SKM-1 (cell line): Measurements from ENCODE around the gene CANT1.
A peak's percentile ranks its signal among the peaks of the same experiment; 100 is the strongest.
"Not testable (repeated sequence)": the region's sequence is repeated elsewhere in the genome, so short reads cannot be mapped to it uniquely, and the experiment has no call there.

Experiments used
- DNase-seq: peaks from one replicate; lab custom pipeline; 2025; ENCODE audit not compliant: unreplicated experiment; lab: John Stamatoyannopoulos, UW

The CANT1 gene

GRCh38 chr17:79043931-79044320 lies 34.4 kb upstream of the CANT1 start:
- no peak for DNase-seq

DNA sequence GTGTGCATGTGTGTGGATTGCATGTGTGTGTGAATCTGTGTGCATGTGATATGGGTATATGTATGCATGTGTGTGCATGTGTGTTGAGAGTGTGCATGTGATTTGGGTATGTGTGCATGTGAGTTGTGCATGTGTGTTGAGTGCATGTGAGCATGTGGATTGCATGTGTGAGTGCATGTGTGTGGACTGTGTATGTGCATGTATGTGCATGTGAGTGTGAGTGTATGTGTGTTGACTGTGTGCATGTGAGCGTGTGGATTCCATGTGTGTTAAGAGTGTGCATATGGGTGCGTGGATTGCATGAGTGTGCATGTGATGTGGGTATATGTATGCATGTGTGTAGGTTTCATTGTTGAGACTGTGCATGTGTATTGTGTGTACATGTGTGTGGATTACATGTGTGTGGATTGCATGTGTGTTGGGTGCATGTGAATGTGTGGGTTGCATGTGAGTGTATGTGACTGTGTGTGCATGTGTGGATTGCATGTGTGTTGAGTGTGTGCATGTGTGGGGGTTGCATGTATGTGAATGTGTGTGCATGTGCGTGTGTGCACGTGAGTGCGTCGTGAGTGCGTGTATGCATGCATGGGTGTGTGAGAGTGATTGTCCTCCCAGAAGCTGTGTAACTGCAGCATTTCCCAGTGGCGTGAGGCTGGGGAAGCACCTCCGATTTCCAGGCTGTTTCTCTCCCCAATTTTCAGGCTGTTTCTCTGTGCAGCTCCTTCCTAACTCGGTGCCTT lies 33.8 kb upstream of the CANT1 start:
- DNase-seq = no peak

DNA sequence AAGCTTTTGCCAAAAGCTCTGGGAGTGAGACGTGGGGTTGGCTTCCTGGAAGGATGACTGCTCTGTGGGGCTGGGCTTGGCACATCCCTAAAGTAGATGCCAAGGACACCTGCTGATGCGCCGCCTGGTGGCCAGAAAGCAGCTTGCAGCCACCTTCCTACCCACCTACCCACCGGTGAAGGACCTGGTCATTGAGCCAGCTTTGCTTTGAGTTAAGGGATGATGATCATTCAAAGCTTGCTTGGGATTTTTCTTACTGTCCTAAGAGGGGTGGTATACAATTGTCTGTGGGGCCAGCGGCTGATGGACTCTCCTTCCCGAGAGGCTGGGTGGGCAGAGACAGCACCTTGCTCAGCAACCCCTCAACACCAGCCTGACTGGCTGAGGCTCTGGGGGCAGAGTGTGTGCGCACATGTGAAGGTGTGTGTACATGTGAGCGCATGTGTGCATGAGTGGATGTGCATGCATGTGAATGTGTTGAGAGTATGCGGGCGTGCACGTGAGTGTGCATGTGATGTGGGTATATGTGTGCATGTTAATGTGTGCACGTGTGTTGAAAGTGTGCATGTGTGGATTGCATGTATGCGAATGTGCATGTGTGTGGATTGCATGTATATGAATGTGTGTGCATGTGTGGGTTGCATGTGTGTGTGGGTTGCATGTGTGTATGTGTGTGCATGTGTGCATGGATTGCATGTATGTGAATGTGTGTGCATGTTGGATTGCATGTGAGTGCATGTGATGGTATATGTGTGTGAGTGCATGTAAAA lies 33.0 kb upstream of the CANT1 start:
- DNase-seq = peak; percentile 5

- no peak for DNase-seq
Observed at GRCh38 chr17:79041723-79042420, 32.3 kb upstream of the CANT1 start.

- no peak for DNase-seq
Observed at GRCh38 chr17:79041041-79041570, 31.5 kb upstream of the CANT1 start.

DNA sequence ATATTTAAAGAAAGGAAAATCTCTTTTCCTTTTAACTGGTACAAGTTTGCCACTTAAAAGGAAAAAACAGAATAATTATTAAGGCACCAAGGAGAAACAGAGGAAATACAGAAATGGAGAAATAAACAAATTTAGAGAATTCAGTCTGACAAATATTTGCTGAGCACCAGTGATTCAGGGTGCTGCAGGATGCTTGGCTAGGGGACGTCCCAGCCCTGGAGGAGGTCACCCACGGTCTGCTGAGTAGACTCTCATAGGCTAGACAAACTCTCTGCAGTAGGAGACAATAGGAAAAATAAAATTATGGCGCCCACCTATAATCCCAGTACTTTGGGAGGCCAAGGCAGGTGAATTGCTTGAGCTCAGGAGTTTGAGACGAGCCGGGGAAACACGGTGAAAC lies 30.3 kb upstream of the CANT1 start:
- no peak for DNase-seq

DNA sequence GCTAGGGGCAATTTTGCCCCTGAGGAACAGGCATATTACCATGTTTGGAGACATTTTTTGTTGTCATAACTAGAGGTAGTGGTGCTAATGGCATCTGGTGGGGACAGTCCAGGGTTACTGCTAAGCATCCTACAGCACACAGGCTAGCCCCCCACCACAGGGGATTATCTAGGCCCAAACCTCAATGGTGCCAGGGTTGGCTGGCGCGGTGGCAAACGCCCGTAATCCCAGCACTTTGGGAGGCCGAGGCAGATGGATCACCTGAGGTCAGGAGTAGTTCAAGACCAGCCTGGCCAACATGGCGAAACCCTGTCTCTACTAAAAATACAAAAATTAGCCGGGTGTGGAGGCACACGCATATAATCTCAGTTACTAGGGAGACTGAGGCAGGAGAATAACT lies 29.6 kb upstream of the CANT1 start:
- DNase-seq = no peak

DNA sequence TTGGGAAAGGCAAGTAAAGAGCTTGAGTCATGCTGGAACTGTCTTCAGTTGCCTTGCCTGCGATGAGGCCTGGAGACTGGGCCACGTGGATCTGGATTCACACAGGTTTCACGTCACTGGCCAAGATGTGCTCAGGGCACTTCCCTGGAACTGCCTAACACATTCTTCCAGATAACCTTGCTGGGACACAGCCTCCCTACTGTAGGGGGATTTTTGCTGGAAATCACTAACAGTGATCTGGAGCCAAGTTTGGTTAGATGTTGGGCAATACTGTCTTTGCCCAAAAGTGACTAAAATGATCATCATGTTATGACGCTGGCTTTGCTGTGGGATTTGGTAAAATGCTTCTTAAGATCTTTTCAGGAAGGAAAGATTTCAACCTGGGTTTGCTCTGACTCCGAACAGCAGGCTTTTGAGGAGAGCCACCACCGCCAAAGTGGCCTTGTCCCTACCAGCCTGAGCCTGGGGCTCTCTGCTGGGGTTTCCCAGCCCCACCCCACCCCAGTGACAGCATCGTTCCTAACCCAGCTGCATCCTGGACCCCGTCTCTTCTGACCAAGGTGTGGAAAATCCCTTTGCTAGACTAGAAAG lies 29.1 kb upstream of the CANT1 start:
- DNase-seq = no peak

DNA sequence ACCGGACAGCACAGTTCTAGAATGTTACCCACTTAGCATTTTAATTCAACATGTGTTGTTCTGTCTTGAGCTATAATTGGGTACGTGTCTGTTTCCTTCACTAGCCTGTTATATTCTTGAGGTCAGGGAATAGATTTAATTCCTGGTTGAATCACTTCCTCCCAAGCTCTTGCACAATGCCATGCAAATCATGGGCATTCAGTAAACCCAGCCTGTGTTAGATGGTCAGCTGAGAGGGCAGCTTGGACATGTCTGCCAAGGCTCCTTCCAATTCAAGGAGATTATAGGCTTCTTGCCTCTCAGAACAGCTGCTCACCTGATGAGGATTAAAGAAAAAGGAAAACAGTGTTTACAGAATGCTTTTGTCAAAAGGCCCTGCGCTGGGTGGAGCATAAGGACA lies 27.0 kb upstream of the CANT1 start:
- no peak for DNase-seq

DNA sequence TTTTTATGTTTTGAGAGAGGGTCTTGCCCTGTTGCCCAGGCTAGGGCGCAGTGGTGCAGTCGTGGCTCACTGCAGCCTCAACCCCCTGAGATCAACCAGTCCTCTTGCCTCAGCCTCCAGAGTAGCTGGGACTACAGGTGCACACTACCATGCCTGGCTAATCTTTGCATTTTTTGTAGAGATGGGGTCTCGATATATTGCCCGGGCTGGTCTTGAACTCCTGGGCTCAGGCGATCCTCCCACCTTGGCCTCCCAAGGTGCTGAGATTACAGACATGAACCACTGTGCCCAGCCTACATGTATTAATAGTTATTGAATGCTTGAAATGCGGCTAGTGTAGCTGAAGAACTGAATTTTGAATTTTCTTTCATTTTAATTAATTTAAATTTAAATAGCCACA lies 26.6 kb upstream of the CANT1 start:
- DNase-seq = no peak

DNA sequence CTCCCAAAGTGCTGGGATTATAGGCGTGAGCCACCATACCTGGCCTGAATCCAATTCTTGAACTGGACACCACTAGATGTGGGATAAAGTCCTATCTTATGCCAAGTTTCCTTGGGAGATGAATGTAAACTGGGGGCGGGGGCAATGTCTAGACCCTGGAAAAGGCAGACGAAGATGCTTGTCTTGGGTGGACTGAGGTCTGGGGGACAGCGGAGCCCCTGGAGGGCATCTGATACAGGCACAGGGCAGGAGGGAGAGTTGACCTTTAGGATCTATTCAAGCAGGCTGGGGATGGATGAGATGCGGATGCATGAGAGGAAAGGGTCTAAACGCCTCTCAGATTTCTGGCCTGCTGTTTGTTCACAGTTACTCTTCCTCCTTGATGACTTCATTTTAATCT lies 26.1 kb upstream of the CANT1 start:
- DNase-seq = no peak

DNA sequence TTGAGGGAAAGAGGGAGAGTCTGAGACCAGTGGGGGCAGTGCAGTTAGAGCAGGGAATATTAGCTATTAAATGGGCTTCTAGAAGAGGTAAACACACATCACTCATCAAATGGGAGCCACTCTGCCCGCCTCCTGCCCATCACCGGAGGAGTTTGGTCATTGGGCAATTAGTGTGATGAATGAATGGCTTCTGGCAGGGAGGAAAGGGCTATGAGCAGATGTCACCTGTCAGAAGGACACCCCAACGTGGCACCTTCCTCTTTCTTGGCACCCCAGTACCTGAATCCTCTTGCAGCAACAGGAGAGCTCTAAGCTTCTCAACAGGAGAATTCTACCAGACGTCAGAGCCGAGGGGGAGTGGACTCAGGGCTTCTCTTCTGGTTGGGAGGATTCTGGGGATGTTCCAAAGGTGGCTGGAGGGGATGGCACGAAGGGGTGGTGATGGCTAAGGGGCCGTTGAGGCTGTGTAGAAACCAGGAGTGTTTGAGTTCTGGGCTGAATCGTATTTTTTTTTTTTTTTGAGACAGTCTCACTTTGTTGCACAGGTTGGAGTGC lies 25.4 kb upstream of the CANT1 start:
- no peak for DNase-seq

DNA sequence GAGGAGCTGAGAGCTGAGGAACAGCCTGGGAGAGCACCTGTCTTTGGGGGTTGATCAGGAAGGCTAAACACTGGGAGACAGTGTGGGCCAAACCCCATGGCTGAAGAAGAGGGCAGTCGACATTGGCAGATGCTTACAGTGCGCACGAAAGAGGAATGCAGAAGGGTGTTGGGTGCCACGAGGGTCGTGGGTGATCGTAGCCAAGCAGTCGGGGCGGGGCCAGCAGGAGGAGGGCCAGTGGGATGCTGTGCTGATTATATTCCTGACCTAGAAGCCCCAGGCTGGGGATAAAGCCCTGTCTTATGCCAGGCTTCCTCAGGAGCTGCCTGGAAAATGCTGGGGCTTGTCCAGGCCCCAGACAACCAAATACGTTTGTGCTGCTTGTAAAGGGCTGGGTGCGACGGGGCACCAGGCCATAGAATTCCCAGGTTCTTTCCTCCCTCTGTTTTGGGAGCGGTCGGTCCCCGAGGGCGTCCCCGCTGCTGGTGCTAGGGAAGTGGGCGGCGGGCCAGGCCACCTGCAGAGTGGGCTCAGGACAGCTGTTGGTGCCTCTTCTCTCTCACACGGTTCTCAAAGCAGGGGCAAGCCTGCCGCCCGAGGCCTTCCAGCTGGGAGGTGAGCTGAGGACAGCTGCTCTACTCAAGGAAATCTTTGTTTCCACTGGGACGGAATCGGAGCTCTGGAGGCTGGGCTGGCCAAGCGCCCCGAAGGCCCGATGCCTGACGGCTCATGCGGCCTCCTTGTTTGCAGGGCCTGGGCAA lies 24.4 kb upstream of the CANT1 start:
- DNase-seq = no peak

- DNase-seq = no peak
Observed at GRCh38 chr17:79033046-79033616, 23.6 kb upstream of the CANT1 start.

- no peak for DNase-seq
Observed at GRCh38 chr17:79031996-79032875, 22.7 kb upstream of the CANT1 start.

GRCh38 chr17:79030636-79031035 lies 21.1 kb upstream of the CANT1 start:
- not testable (repeated sequence) for DNase-seq

GRCh38 chr17:79029327-79030009 lies 19.9 kb upstream of the CANT1 start:
- no peak for DNase-seq

DNA sequence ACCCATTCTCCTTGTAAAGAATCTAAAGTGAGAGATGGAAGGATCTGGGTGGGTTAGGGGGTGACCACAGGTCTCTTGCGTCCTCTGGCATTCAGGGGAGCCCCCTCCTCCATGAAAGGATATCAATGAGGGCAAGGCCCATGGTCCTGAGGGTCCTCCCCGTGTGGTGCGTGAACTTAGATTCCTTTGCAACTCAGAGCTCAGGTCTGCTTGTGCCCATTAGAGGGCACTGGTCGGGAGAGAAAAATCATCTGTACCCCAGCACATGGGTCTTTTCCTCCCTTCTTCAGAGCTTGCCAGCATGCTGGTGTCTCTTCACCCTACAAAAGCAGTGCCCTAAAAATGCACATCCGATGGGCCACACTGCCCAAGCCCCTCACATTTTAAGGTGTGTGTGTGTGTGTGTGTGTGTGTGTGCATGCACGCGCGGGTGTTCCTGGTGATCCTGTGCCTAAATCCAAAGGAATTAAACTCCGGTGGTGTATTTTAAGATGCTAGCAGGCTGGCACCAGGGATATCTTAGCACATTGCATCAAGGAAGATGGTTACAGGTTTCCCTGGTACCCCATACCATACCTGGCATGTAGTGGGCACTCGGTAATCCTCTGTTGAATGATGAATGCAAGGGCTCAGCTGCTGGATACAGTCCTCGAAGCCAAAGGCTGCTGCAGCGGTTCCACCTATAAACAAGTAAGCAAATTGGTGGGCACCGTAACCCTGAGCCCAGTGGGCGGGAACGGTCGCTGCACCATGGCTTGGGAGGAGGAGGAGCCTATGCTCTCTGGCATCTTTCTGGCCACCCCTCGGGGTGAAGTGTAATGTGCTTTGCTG lies 19.1 kb upstream of the CANT1 start:
- no peak for DNase-seq
